NCI-H2196 (cell line): ENCODE measurements around the gene ENO2.
"Not testable (repeated sequence)": the region's sequence is repeated elsewhere in the genome, so short reads cannot be mapped to it uniquely, and the experiment has no call there.

Experiments
- DNase-seq: peaks from one replicate; lab custom pipeline; 2025; ENCODE audit not compliant: unreplicated experiment; lab: John Stamatoyannopoulos, UW

ENO2 gene

DNA sequence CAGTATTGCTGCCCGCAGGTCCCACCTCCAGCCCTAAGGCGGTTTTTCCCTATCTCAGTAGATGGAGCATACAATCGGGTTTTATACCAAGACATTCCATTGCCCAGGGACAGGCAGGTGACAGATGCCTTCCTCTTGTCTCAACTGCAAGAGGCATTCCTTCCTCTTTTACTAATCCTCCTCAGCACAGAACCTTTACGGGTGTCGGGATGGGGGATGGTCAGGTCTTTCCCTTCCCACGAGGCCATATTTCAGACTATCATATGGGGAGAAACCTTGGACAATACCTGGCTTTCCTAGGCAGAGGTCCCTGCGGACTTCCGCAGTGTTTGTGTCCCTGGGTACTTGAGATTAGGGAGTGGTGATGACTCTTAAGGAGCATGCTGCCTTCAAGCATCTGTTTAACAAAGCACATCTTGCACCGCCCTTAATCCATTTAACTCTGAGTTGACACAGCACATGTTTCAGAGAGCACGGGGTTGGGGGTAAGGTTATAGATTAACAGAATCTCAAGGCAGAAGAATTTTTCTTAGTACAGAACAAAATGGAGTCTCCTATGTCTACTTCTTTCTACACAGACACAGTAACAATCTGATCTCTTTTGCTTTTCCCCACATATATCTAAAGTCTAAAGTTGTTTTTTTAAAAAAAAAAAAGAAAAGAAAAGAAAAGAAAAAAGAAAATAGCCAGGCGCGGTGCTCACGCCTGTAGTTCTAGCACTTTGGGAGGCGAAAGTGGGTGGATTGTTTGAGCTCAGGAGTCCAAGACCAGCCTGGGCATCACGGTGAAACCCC lies 28.0 kb upstream of the ENO2 start:
- not testable (repeated sequence) for DNase-seq

DNA sequence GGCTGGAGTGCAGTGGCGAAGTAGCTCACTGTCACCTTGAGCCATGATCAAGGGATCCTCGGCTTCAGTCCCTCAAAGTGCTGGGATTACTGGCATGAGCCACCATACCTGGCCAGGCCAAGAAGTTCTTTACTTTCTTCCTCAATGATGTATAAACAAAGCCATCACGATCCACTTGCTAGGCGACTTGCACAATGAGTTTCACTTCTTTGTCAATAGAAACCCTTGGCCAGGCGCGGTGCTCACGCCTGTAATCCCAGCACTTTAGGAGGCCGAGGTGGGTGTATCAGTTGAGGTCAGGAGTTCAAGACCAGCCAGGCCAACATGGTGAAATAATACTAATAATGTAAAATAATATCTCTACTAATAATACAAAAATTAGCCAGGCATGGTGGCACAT lies 26.9 kb upstream of the ENO2 start:
- no peak for DNase-seq

DNA sequence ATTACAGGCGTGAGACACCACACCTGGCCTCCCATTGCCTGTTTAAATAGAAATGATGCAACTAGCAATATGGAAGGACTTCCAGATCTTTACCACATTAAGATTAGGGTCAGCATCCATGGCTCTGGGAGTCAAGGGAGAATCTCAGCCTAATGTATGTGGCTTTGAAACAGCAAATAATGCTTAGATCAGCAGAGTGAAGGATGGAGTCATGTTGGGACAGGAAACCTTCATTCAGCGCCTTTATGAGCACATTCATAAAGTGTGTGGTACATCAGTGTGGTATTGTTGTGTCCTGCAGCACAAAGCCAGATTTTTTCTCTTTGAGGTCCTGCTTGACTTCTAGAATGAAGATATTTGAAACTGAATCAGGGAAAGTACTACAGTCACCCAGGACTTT lies 26.0 kb upstream of the ENO2 start:
- no peak for DNase-seq

DNA sequence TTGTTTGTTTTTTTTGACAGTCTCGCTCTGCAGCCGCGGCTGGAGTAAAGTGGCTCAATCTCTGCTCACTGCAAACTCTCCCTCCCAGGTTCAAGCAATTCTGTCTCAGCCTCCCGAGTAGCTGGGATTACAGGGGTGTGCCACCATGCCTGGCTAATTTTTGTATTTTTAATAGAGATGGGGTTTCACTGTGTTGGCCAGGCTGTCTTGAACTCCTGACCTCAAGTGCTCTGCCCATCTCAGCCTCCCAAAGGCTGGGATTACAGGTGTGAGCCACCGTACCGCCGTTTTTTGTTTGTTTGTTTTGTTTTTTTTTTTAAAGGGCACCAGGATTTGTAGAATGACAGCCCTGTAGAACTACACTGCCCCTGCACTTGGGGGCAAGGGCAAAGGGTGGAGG lies 25.6 kb upstream of the ENO2 start:
- not testable (repeated sequence) for DNase-seq

DNA sequence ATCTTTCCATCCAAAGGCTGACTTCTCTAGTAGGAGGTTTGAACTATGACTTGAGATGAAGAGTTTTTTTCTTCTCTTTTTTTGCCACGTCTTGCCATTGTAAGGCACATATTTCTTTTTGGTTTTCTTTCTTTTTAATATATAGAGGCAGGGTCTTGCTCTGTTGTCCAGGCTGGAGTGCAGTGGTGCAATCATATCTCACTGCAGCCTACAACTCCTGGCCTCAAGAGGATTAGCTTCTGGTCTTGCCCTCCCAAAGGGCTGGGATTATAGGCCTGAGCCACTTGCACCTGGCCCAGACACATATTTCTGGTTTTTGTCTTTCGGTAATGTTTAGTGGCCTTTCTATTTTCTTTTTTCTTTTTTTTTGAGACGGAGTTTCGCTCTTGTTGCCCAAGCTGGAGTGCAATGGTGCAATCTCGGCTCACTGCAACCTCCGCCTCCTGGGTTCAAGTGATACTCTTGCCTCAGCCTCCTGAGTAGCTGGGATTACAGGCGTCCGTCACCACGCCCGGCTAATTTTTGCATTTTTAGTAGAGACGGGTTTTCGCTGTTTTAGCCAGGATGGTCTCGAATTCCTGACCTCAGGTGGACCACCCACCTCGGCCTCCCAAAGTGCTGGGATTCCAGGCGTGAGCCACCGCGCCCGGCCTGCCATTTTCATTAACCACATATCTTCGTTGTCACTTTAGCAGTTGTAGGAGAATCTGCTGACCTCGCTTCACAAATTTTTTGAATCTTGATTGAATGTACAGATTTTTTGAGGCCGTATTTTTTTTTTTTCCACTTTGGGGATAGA lies 24.4 kb upstream of the ENO2 start:
- DNase-seq = not testable (repeated sequence)

DNA sequence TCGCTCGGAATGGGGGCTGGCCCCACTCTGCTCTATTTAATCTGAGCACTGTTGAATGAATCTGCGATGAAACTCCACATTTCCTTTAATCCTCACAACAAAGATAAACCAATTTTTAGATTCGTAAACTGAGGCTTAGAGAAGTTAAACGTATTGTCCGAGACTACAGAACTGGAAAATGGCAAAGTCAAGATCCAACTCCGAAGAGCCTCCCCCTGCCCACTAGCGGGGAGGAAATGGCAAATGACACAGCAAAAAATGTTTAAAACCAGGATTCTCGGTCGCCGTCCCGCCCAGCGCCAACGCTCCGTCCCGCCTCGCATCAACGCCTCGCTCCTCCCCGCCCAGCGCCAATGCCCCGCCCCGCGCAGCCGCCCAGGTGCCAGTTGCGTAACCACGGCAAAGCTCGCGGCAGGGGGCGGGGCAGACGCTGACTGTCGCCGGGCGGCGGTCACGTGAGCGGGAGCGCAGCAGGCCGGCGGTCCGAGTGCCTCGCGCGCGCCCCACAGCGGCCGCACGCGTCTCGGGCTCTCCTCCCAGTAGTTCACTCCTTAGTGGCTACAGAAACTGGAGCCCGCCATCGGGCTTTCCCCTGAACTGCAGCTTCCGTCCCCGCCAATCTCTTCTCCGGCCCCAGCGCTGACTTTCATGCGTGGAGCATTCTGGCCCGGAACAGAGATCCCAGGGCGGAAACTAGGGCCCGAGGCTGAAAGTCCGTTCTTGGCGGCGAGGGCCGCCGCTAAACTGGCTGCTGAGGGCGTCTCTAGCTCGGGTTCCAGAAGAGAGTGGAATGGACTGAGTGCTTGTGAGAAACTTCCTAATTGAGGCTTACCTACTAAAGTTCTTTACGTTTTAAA lies 23.4 kb upstream of the ENO2 start:
- peak; percentile 83 for DNase-seq

DNA sequence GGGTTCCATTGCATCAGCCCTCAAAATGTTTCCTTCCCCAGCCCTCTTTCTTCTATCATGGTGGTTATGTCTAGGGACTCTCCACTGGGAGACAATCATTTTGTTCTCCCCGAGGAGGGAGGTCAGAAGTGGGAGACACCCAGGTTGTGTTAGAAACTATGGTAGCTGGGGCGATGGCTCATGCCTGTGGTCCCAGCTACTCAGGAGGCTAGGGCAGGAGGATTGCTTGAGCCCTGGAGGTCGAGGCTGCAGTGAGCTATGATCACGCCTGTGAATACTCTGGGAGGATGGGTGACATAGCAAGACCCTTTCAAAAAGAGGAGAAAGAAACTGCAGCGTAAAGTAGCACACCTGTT lies 22.8 kb upstream of the ENO2 start:
- no peak for DNase-seq

DNA sequence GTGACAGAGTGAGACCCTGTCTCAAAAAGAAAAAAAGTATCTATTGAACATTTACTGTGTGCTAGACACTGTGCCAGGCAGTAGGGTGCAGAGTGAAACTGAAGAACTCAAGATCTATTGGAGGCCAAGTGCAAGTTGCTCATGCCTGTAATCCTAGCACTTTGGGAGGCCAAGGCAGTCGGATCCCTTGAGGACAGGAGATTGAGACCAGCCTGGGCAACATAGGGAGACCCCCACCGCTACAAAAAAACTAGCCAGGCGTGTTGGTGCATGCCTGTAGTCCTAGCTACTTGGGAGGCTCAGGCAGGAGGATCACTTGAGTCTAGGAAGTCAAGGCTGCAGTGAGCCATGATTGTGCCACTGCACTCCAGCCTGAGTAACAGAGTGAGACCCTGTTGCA lies 21.7 kb upstream of the ENO2 start:
- DNase-seq = not testable (repeated sequence)

DNA sequence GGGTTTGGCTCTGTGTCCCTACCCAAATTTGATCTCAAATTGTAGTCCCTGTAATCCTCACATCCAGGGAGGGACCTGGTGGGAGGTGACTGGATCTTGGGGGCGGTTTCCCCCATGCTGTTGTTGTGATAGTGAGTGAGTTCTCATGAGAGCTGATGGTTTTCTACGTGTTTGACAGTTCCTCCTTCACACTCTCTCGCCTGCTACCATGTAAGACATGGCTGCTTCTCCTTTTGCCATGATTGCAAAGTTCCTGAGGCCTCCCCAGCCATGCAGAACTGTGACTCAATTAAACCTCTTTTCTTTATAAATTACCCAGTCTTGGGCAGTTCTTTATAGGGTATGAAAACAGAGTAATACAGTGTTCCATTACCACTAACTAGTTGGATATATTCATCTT lies 20.1 kb upstream of the ENO2 start:
- DNase-seq = no peak

DNA sequence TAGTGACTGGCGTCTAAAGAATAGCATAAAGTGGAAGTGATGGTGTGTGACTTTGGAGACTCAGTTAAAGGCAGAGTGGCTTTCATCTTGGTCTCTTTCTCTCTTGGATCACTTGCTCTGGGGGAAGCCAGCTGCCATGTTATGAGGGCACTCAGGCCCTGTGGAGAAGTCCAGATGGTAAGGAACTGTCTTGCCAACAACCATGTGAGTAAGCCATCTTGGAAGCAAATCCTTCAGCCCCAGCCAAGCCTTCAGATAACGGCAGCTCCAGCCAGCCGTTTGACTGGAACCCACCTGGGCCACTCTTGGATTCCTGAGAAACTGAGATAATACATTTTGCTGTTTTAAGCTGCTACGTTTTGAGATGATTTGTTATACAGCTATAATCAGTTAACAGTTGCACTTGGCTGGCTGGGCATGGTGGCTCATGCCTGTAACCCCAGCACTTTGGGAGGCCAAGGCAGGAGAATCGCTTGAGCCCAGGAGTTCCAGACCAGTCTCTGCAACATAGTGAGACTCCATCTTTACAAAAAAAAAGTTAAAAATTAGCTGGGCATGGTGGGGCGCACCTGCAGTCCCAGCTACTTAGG lies 17.4 kb upstream of the ENO2 start:
- no peak for DNase-seq

DNA sequence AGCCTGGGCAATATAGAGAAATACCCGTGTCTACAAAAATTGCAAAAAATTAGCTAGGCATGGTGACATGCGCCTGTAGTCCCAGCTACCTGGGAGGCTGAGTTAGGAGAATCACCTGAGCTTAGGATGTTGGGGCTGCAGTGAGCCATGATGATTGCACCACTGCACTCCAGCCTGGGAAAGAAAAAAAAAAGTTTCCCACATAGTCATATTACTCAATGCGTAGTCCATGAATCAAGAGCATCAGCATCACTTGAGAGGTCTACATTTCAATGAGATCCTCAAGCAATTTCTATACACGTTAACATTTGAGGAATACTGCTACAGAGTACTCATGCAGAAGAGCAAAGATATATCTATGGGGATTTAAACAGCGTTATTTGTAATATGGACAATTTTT lies 15.0 kb upstream of the ENO2 start:
- DNase-seq = no peak

DNA sequence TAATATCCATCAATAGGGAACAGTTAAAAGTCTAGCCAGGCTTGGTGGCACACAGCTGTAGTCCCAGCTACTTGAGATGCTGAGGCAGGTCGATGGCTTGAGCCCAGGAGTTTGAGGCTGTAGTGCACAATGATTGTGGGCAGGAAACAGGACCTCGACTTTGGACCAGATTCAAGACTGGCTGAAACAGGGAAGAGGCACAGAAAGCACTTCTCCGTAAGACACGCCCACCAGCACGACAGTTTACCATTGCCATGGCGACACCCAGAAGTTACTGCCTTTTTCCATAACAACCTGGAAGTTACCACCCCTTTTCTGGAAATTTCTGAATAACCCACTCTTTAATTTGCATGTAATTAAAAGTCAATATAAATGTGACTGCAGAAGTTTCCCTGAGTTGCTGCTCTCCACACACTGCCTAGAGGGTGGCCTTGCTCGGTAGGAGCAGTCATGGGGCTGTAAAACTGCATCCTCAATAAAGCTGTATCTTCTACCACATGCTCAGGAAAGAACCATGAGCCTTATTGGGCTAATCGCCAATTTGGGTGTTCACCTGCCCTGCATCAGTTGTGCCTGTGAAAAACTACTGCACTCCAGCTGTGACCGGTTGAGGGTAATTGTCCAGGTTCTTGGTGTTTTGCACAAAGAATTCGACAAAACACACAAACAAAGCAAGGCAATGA lies 14.4 kb upstream of the ENO2 start:
- peak; percentile 65 for DNase-seq

DNA sequence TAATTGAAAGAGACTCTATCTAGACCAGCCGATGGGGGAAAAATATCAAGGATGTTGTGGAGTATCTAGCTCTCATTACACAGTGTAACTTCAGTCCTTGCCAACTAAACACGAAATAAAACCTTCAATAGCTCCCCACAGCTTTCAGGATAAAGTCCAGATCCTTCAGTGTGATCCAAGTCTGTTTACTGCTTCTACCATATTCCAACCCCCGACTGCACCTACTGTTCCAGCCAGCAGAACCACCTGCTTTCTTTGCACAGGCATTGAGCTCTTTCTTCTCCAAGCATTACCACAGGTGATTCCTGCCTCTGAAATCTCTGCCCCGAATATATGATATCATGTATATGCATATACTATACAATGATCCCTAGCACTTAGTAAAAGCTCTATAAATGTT lies 11.9 kb upstream of the ENO2 start:
- DNase-seq = no peak

DNA sequence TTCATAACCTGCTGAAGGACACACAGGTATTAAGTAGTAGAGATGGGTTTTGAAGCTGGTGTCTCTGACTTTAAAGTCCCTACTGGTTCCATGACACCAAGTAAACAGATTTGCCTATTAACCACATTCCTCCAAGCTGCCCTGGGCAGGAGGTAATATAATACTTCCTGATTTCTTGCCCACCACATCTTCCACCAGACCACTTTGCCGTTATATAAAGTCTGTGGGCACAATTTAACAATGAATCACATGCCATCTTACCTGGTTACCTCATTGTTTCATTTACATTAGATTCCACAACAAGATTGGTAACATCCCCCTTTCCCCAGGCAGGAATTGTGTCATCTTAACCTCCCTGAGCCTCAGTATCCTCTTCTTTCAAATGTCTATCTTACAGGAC lies 10.7 kb upstream of the ENO2 start:
- no peak for DNase-seq

DNA sequence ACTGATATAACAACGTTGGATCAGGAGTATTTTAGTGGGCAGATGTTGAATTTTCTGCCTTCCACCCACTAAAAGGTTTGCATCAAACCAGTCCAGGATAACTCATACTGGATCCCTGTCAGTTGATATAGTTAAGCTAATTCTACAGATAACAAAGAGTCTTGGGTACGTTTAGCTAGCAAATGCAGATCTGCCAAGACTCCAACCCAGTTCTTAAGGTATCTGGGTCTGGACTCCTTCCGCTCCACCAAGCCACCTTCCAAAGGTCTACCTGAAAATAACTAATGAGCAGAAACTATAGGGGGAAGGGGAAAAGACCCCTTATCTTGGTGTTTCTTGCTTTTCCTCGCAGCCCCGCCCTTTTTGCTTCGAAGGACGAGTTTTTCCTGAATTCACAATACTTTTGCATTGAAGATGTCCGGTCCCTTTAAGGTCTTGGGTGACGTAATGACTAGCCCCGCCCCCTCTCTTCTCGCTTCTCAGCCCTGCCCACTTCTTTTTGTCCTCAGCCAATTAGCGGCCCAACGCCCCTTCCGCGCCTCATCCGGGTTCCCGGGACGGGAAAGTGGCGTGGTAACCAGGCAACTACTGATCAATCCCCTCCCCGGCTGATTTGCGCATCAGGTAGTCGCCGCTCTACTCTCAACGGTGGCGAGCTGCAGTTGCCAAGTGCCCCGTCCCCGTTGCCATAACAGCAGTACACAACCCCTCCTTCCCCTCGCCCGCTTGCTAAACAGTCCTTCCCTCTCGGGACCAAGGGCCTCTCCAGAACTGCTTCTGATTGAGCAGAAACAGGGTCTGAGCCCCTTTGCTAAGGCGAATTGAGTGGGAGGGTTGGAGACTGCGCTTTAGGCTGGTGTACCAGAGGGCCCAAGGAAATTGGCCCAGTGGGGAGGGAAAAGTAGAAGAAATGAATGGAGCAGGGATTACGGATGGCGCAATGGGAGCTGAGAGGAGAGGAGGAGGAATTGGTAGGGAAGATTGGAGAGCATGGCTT lies 9.8 kb upstream of the ENO2 start, which contains the start of gene LRRC23:
Gene LRRC23 (plus strand): TSS at position 543 of the 997 bp plus-strand sequence. CDS start 812 bp downstream, outside the sequence.
- peak; percentile 88 for DNase-seq

DNA sequence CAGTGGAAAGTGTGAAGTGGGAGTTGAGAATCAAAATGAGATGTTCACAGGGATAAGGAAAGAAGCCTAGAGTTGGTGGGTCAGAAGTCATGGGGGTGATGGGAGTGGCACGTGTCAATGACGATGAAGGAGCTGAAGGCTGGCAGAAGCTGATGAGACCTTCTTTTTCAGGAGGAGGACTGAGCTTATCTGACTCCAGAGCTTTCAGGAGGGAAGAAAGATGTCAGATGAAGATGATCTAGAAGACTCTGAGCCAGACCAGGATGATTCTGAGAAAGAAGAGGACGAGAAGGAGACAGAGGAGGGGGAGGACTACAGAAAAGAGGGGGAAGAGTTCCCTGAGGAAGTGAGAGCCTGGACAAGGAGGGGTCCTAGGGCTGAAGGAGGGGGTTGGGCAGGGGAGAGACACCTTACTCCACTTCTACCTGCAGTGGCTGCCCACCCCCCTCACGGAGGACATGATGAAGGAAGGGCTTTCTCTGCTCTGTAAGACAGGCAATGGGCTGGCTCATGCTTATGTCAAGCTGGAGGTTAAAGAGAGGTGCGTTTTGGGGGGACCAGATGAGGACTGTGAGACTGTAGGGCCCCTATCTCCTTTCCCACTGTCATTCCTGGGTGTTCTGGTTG lies 8.9 kb upstream of the ENO2 start:
- DNase-seq = no peak

DNA sequence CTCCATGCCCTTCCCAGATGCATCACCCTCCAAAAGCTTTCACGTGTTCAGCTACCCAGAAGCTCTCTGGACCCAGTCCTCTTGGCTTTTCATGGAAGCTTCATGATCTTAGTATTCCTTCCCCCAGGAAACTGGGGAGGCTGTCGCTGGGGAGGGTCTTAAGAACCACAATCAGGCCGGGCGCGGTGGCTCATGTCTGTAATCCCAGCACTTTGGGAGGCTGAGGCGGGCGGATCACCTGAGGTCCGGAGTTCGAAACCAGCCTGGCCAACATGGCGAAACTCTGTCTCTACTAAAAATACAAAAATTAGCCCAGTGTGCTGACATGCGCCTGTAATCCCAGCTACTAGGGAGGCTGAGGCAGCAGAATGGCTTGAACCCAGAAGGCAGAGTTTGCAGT lies 6.2 kb upstream of the ENO2 start:
- not testable (repeated sequence) for DNase-seq

DNA sequence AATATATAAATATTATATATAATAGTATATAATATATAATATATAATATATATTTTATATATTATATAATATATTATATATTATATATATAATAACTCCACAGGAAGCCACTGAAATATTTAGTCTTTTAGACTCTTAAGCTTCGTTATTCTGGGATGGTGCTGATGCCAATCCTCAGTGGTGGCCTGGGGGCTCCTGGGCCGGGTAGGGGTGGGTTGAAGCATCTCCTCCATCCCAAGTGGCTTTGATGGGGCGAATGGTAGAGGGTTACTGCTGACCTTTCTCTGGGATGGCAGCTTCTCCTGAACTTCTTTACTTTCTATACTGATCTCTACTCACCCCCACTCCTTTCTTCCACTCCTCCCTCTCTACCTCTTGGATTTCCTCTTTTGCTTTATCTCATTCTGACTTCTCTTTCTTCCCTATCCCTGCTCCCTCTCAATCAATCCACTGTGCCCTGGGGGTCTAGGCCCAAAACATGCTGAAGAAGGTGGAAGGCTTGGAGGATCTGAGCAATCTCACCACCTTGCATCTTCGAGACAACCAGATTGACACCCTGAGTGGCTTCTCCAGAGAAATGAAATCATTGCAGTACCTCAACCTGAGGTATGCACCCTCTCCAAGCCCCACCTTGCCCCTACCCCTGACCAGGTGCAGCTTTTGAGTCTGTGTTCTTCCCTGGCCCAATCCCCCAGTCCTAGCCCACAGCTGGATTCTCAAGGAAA lies 4.8 kb upstream of the ENO2 start:
- no peak for DNase-seq
